Effector CD4-positive, alpha-beta T cell (primary cell): Measurements from ENCODE around the gene RNFT2.
"Not testable (repeated sequence)": the region's sequence is repeated elsewhere in the genome, so short reads cannot be mapped to it uniquely, and the experiment has no call there.

Experiments used
- DNase-seq: peaks from one replicate; pipeline ENCODE4 v3.0.0-alpha.2; 2020

RNFT2 gene

DNA sequence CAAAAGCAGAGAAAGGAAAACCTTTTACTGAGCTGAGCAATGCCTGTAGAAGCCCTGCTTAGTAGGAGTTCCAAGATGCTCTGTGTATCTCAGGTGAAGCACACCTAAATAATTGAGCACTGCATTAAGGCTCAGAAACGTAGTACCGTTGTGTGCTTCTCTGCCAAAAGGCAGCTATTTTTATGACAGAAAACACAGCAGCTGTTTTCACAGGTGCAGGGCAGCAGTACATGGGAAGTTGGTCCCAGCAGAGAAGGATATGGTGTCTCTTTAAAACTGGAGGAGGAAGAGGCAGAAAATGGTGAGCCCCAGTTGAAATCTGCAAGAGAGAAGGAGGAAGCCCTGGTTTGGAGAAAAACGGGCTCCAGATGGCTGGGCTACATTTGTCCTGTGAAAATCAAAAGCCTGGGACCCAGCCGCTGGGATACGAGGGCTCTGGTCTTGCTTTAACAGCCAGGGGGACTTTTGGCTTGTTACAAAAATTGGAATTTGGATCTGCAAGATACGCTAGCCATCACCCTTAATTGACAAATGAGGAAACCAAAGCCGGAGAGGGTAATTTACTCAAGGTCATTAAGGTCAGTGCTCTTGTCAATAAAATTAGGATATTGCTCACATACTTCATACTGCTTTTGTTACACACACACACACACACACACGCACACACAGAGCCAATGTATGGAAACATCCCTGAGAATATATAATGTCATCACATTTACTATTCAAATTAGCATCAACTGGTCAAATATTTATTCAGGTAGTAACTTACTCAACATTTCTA, 27.6 kb upstream of the RNFT2 start:
- no peak for DNase-seq

DNA sequence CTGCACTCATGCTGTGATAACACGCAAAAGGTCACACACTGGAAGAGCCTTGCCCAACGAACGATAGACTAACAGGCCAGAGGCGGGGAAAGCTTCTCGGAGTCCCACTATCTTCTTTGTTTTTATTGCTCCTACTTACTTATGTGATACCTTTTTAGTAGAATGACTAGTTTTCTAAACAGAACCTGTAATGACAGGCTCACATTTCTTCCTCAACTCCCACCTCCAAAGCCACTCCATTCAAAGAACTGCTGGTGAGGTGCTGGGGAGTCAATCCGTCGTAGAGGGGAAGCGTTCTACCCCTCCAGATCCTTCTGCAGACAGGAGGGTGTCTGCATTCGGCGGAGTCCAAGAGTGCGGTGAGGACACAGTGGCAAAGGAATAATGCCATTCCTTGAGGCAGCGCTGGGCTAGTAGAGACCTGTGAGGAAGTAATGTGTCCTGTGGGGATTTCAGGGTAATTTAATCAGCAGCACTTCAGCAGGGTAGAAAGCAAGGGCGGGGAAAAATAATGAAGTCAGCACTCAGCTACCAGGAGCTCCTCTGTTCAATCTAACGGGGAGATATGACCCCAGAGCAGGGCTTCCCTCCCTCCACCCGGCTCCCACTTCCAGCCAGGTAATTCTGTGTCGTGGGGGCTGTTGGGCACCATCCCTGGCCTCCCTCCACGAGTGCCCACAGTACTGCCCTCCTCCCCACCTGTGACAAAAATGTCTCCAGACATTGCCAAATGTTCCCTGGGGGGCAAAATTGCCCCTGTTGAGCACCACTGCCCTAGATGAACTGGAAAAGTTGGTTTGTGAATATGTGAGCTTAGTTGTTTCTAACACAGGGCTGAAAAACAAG, 25.4 kb upstream of the RNFT2 start:
- DNase-seq: no peak

DNA sequence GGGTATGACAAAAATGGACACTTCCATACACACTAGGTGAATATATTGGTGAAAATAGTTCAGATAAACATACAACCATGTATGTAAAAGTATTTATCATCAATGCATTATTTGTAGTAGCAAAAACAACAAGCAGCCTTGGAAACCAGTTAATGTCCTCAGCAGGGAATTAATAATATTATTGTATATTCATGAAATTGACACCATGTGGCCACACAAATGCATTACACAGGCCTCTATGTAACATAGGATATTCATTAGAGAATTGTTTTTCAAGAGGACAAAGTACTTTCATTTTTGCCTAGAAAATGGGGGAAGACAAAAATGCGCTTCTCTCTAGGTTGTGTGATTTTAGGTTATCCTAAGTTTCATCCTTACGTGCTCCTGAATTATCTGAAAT, 24.6 kb upstream of the RNFT2 start:
- no peak for DNase-seq

- DNase-seq: no peak
Observed at GRCh38 chr12:116714175-116714574, 23.9 kb upstream of the RNFT2 start.

DNA sequence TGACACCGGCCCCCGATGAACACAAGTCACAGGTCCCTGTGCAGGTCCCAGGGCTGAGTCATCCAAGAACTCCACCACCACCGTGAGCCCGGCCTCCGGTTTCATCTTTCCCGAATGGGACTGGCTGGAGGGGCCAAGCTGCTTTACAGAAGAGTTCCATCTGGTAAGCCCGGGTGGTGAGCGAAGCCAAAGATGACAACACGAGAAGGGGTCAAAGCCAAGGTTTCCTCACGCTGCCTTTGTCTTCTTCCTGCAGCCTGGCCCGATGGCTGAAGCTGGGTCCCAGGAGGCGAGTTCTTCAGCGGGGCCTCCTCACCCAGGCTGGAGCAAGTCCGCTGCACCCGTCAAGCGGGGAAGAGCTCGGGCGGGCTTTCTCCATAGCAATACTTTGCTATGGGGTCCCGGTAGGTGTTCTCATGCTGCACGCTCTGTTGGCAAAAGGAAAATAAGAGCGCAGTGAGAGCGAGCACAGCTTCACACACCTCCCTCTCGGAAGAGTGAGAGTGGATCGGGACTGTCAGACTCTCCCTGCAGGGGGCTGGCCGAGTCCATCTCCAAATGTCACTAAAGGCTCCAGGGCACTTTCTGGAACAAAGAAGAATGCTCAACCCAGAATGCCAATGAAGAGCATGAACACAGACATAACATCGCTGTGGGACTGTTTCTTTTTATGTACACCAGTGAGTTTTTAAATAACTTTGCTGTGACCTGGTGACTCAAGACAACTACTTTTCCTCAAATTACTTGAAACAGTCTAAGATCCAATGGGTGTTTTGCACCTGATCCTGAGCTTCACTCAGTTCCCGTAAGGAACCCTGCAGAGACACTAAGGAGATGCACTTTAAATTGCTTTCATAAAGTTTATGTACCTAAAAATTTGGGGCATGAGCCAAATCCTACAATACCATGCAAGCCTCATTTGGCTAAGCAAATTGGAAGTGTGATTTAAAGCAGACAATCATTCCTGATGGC, 20.4 kb upstream of the RNFT2 start:
- no peak for DNase-seq

DNA sequence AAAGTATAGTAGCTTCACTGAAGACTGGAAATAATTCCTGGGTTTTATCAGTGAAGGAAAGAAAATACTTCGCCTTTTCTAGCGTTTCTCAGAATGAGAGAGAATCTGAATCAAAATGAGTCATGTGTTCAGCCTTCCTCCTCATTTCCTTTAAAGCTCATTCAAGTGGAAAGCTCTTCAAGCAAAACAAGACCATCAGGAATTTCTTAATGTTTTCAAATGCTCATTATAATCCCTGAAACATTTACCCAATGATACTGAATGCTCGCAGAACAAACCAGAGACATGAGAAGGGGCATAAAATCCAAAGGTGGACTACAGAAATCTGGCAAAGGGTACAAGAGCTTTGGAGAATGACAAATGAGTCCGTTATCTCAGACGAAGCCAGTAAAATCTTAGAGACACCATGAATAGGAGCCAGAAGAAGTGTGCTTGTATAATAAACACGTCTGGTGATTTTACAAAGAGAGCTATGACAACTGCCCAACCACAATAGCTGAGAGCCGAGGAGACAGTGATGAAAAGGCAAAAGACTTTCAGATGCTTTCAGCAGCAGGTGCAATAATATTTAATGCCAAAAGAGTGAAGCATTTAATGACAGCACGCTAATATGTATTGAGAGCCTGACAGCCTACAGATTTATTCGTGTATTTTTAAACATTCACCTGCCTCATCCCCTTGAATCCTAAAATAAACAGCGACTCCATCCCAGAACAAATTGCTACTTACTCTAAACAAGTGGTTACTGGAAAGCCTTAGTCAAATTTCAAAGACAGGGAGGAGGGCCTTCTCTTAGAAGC, 19.3 kb upstream of the RNFT2 start:
- no peak for DNase-seq

DNA sequence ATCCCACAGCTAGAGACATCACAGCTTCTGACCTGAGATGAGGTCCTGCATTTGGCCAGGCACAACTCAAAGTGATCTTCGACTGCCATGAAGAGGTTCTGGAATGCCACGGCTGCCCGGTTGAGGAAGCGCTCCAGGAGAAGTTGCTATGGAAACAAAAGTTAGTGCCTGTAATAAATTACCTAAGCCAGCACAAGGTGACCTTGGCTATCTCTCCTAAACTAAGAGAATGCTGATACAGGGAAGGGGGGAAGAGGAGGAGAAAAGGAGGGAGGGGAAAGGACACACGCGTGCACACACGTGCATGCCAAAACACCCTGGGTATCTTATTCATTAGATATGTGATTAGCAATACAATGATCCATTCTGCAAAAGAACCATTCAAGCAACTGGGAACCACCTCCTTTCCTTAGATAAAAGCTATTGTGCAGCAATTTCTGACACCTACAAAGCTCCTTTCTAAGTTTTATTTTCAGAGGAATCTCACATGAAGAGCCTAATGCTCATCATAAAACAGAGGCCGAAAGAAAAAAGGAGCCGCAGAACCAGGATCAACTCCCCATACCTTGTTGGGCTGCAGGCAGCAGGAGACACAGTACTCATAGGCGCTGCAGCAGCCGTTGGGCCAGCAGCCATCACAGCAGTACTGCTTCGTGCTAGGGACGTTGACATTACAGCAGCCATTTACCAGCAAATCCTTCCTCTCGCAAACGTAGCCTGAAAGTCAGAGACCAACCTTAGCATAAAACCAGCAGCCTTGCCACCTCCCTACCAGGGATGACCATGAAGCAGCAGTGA, 18.2 kb upstream of the RNFT2 start:
- no peak for DNase-seq

DNA sequence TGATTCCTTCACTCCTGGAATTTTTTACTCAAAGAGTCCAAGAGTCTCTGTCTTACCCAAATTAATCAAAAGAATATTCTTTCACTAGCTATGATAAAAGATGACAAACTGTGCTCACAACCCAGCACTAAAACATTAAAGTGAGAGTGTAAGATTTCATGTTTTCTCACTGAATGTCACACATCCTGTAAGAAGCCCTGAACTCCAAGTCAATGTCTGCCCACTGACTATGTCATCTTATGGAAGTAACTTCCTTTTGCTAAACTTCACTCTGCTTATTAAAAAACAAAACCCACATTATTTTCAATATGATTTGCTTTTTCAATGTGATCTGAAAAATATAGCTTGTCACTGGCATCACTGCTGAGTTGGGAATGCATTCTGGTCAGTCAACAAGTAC, 15.9 kb upstream of the RNFT2 start:
- DNase-seq: no peak

- DNase-seq: no peak
Observed at GRCh38 chr12:116726694-116727093, 11.4 kb upstream of the RNFT2 start.

DNA sequence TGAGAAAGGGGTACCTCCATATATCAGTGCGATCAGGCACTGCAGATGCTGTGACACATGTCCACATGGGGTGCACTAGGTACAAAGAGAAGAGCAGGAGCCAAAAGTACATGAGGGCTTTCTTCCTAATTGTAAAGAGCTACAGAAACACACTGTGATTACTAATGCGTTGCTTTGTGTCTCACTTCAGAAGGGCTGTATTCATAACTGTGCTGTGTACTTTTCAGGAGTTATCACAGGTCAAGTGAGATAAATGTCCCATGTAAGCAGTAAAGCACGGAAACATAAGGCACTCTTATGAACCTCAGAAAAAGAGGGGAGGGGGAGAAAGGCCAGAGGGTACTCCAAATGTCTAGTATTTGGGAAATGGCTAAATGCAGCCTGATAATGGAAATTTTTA, 10.9 kb upstream of the RNFT2 start:
- no peak for DNase-seq

DNA sequence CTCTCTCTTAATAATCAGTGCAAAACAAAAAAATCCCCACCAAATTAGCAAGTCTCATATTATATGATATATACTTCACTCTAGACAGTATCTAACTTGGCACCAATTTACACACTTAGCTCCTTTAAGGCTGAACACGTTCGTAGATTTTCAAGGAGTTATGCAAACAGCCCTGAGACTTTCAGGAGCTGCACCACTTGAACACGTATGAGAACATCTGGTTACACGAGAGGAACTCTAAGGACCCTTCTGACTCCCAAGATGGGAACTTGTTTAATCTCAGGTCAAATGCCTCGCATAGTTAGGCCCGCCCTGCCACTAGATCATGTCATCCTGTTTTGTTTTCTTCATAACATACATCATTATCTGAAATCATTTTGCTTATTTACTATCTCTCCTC, 10.2 kb upstream of the RNFT2 start:
- no peak for DNase-seq

DNA sequence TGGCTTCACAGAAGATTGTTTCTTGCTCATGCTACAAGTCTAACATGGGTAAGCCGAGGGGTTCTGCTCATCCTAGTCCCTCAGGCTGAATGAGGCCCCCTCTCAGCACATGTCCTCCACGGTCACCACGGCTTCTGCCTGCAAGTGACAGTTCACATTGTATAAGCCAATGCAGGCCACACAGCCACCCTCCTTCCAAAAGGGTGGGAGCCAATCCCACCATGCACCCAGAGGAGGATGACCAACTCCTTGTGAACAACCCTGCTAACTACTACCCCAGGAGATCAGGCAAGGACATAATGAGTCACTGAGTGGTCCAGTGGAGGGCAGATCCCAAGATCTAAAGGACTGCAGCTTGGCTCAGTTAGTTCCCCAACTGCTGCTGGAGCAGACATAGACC, 6.3 kb upstream of the RNFT2 start:
- DNase-seq: no peak

GRCh38 chr12:116734156-116734768, 3.9 kb upstream of the RNFT2 start:
- DNase-seq: no peak

- DNase-seq: no peak
Observed at GRCh38 chr12:116735084-116735483, 3.0 kb upstream of the RNFT2 start.

GRCh38 chr12:116735951-116736599, 2.0 kb upstream of the RNFT2 start:
- no peak for DNase-seq

DNA sequence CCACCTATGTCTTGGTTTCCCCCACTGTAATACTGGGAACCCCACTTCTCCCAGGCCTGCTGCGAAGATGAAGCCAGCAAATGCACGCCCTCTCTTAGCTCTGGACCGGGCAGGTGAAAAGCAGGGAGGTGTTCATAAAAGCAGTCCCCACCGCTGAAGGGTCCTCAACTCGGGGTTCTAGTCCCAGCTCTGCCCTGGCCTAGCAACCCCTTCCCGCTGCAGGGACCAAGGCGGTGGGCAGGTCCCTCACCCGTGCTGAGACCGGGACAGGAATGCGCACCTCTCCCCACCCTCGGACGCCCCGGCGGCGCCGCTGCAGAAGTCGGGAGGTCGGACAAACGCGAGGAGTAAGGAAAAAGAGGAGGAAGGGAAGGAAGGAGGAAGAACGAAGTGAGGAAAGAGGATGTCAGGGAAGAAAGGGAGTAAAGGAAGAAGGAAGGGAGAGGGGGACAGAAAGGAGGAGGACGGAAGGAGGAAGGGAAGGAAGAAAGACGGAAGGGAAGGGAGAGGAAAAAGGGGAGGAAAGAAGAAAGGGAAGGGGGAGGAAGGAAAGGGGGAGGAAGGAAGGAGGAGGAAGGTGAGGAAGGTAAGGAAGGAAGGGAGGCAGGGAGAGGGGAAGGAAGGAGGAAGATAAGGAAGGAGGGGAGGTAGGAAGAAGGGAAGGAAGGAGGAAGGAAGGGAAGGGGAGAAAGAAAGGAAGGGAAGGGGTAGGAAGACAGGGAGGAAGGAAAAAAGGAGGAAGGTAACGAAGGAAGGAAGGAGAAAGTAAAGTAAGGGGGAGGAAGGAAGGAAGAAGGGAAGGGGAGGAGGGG, 947 bp upstream of the RNFT2 start:
- no peak for DNase-seq

DNA sequence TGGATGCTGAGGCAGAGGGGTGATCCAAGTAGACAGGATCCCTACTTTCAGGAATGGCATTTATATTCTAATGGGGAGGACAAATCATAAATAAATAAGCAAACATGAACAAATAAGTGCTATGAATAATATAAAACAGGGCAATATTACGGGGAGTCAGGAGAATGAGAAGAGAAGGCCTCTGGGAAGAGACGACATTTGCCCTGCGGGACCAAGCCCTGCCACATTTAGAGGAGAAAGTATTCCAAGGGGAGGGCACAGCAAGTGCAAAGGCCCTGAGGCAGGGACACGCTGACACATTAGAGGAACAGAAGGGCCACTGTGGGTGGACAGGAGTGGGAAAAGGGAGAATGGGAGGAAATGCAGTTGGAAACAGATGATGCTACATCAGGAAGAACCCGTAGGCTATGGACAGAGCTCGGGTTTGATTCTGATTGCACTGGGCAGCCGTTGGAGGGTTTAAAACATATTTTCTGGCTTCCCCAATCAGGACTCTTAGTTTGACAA, 1.3 kb downstream of the RNFT2 start:
- DNase-seq: no peak

GRCh38 chr12:116742787-116743186, 4.7 kb downstream of the RNFT2 start:
- not testable (repeated sequence) for DNase-seq

DNA sequence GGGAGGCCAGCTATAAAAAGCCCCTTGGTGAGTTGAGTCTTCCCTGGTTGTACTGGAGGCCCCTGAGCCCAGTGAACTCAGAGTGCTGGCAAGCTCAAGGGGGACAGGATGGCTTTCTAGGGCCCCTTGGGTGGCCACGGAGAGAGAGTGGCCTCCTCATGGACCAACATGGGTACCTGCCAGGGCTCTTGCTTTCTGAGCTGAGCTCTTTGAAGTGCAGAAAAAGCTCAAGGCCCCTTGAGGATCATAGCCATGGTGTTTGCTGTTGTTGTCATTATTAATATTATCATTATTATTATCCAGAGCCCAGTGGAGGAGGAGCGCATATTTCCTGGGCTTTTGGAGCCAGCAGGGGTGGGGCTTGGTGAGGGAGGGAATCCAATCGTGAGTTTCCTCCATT, 6.7 kb downstream of the RNFT2 start:
- no peak for DNase-seq
